DMS53 (cell line): ENCODE data around the gene LOX.

Source experiments
- DNase-seq: peaks from one replicate; lab custom pipeline; 2025; lab: John Stamatoyannopoulos, UW

Gene LOX

DNA sequence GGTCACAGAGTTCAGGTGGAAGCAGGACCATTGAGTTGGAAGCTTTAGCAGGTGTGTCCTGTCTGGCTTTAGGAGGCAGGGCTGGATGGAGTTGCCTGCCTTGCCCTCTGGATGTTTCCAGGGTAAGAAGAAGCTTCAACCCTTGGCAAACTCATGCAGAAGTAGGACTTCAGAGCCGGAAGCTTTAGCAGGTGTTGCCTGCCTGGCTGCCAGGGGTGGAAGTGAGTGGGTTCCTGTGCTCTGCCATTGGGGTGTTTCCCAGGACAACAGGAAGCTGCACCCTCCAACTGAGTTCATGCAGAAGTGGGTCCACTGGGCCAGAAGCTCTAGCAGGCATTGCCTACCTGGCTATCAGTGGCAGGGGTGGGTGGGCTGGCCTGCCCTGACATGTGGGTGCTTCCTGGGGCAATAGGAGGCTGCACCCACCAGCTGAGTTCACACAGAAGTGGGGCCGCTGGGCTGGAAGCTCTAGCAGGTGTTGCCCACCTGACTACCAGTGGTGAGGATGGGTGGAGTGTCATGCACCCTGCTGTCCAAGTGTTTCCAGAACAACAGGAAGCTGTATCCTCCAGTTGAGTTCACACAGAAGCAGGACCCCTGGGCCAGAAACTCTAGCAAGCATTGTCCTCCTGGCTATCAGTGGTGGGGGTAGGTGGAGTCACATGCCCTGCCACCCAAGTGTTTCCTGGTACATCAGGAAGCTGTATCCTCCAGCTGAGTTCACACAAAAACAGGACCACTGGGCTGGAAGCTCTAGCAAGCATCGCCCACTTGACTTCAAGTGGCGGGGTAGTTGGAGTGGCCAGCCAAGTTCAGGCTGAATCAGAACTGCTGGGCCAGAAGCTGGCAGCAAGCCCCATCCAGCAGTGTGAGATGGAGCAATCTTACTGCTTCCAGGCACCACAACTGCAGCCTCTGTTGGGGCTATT lies 24.6 kb downstream of the LOX start:
- peak; percentile 33 for DNase-seq

DNA sequence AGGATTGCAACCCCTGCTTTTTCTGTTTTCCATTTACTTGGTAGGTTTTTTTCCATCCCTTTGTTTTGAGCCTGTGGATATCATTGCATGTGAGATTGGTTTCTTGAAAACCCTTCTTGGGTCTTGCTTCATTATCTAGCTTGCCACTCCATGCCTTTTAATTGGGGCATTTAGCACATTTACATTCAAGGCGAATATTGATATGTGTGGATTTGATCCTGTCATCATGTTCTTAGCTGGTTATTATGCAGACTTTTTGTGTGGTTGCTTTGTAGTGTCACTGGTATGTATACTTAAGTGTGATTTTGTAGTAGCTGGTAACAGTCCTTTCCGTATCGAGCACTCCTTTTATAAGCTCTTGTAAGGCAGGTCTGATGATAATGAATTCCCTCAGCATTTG lies 26.5 kb downstream of the LOX start:
- no peak for DNase-seq

DNA sequence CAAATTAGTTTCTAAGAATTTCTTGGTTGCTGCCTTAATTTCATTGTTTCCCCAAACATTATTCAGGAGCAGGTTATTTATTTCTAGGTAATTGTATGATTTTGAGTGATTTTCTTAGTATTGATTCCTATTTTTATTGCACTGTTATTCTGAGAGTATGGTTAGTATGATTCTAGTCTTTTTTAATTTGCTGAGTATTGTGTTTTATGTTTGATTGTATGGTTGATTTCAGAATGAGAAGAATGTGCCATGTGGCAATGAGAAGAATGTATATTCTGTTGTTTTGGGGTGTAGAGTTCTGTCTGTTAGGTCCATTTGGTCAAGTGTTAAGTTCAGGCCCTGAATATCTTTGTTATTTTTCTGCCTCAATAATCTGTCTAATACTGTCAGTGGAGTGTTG lies 27.1 kb downstream of the LOX start:
- no peak for DNase-seq

DNA sequence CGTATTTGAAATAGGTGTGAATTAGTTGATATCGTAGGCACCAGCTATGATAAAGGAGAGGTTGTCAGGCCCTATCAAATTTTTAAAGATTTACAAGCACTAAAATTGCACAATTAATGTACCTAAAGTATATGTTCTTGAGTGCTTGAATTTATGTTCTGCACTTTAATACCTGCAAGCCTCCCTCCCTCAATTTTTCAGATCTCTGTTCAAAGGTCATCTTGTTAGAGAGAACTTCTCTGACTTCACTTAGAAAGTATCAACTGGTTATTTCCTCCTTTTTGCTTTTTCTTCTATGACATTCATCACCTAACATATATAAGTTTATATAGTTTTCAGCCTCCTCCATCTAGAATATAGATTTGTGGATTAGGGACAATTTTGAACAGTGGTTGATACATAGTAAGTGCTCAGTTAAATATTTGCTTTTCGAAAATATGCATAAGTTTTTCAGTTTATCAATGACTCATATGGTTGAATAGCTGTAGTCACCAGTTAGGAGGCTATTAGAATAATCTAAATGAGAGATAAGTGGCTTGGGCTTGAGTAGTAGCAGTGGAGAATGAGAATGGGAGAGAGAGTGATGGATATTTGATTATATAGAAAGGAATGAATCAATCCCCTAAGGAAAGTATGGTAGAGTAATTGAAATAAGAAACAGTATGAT lies 37.3 kb downstream of the LOX start:
- no peak for DNase-seq

DNA sequence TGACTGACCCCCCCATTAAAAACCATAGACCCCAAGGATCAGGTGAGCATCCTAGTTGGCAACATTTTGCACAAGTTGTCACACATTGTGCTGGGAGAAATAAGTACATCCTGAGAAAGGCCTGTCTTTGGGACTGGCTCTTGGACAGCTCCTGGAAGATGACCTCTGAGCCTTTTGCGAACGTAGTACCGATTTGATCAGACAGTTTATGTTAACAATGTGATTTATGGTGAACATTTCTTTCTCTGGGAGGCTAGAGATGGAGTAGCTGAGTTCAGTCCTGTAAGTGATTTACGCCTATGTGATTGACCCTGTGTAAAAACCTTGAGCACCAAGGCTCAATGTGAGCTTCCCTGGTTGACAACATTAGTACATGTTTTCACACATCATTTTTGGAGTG lies 41.7 kb downstream of the LOX start:
- no peak for DNase-seq

DNA sequence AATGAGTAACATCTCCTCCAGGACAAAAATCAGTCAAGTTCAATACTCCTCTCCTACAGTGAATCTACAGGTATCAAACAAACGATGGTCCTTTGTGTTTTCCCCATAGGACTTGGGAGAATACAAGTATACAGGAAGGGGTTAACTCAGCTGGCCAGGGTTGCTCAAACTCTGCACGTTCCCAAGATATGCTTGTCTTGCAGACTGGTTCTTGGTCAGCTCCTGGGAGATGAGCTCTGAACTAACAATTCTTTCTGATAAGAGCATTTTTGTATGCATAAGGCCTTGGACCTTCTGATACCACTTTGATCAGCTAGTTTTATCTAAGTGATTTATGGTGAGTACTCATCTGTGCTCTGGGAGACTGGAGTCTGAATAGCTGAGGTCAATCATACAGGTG lies 42.1 kb downstream of the LOX start:
- DNase-seq = no peak

DNA sequence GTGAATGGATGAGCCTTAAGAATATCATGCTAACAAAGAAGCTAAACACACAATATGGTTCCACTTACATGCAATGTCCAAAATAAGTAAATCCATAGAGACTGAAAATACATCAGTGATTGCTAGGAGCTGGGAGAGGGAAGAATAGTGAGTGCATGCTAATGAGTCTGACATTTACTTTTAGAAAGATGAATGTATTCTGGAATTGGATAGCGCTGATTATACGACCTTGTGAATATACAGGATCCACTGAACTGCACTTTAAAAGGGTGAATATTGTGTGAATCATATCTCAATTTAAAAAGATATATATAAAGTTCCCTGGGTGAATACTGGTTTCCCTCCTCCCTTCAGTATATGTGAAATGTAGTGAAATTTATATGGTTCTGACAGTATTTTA lies 46.2 kb downstream of the LOX start:
- DNase-seq = no peak

DNA sequence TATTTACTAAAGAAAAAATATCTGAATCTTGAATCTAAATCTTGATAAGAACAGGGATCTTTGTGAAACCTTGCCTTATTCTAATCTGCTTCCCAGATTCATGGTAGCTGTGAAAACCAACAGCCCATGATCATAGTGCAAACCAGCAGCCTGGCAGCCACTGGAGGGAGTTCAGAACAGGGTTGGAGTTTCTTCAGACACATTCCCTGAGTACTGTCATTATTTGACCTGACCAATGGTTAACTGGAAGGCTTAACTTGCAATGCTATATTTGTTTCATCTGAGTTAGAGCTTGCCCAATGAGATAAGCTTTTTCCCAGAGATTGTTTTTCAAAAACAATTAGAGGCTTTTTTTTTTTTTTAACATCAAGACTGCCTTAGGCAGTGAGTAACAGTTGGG lies 47.8 kb downstream of the LOX start:
- no peak for DNase-seq

DNA sequence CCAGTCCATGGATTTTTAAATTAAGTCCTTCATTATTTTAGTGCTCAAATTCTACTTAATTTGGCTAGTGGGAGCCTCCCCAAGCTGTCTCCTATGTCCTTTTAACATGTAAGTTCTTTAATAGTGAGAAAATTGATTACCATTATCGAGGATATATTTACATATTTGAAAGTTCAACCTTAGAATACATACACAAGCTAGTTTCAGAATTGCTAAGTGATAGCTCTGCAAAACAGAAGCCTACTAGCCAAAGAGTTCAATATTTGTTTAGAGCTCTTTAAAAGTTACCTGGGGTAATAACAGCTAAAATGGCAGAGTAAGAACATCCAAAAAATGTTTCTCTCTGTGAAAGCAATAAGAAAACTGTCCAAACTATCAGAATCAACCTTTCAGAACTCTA lies 48.2 kb downstream of the LOX start:
- DNase-seq = no peak

DNA sequence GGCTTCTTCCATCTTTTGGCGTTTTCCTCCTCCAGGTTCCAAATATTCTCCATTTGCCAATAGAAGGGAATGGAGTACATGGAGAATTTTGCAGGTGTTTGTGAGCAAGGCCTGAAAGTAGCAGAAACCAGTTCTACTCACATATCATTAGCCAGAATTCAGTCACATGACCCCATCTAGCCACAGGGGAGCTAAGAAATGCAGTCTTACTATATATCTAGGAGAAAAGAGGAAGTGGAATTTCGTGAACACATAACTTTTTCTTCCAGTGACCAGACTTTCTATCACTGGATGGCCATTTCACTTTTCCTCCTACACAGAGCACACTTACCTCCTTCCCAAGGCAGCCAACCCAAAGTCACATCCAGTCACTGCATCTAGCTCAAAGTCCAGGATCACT lies 55.1 kb downstream of the LOX start:
- no peak for DNase-seq

DNA sequence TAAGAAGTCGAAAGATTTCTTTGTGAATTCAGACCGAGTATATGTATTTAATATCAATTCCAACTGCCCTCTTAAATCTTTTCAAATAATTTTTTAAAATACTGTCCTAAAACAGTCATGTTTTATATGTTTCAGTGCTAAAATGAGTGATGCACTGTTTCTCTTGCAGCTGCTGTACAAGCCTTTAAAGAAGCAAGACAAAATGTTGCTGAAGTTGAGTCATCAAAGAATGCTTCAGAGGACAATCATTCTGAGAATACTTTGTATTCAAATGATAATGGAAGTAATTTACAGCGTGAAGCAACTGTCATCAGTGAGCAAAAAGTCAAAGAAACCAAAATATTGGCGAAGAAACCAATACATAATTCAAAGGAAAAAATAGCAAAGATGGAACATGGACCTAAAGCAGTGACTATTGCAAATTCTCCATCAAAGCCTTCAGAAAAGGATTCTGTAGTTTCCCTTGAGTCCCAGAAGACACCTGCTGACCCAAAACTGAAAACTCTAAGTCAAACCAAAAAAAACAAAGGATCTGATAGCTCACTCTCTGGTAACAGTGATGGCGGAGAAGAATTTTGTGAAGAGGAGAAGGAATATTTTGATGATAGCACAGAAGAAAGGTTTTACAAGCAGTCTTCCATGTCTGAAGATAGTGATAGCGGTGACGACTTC lies 58.0 kb downstream of the LOX start:
- no peak for DNase-seq

DNA sequence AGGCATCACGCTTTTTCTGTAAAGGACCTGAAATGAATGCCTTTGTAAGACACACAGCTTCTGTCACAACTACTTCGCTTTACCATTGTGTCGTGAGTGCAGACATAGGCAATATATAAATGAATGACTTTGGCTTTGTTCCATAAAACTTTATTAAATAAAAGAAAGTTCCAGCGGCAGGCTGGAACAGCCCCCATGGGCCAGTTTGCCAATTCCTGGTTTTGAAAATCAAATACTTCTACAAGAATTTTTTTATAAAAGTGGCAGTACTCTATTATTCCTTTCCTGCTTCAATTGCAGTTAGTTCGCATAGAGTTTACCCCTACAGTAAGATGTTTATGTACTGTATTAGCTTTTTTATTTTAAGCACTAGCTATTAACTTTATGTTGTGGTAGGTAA lies 62.6 kb downstream of the LOX start:
- no peak for DNase-seq

DNA sequence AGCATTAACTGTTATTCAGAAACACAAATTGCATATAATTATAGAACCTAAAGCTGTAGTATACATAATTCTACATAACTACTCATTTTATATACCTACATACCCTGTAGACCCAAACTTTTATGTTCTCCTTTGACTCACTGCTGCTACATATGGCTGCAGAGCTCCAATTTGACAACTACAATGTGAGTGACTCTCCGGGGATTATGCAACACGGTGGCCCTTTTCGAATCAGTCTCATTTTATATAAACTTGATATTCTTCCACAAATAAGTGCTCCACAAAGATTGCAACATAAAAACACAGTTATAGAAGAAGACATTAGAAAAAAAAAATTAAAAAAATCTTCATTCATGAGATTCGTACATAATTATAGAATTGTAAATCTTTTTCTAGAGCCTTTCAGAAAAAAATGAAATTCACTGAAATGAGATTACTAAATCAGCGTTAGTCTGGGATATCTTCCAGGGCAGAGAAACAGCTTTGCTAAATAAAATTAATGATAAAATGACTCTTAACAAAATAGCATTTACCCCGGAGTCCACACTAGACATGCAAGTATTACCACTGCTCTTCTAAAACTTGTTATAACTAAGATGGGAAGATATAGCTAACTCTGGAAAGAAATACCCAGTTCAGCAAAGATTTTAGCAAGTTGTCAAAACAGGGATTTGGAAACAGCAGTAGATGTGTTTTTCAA lies 63.7 kb downstream of the LOX start:
- no peak for DNase-seq
